Stimulated activated CD4-positive, alpha-beta T cell treated with anti-CD3 and anti-CD28 coated beads, TNF-alpha, amount 100 ng/mL, for 48 hours (primary cell): ENCODE data around the gene SORCS2.

Experiments used
- DNase-seq, 3 donors: peaks; one replicate each; pipeline ENCODE4 v3.0.0-alpha.2; 2020; ENCODE audit warnings: low read depth in 3 of 3

SORCS2 gene

GRCh38 chr4:7222521-7222920 is 30.2 kb downstream of the SORCS2 start:
- no peak for DNase-seq

DNA sequence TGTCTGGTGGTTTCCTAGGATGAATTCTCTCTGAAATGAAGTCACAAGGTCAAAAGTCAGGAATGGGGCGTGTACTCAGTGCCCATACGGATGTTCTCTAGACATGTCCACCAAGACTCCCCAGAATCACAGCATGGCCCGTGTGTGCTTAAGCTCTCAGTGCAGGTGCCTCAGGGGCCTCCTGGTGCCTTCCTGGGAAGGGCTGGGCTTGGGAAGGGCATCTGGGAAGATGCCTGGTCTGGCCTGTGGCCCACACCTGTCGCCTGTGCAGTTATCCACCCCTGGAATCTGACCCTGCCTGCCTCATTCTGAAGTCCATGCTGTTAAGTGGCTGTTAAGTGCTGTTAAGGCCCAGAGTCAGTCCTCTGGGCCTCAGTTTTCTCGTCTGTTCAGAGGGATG is 31.2 kb downstream of the SORCS2 start:
- no peak for DNase-seq

- DNase-seq, result no peak
Measured at GRCh38 chr4:7224001-7224400, 31.7 kb downstream of the SORCS2 start.

DNA sequence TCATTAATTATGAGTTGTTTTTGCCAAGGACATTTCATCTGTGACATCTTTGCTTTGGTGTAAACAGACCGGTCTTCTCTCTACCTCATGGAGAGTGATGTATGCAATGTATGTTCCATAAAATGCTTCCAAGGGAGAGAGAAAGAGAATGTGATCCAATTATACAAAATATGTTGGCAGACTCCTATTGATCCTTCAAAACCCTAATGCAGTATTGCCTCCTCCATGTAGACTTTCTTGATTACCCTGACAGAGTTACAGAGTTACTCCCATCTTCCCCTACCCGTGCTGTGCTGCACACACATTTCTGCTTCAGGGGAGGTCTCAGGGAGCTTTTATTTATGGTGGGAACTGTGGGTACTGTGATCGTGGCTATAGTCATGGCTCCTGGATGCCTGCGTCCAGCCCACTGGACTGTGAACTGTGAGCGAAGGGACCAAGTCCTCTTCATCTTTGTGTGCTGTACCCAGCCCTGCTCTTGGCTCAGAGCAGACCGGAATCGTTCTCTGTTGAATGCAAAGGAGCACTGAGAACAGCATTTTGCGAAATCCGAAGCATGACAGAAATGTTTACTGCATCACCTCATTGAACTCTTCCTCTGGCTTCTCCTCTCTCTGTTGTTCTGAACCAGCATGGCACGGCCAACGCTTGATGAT is 32.7 kb downstream of the SORCS2 start:
- no peak for DNase-seq

DNA sequence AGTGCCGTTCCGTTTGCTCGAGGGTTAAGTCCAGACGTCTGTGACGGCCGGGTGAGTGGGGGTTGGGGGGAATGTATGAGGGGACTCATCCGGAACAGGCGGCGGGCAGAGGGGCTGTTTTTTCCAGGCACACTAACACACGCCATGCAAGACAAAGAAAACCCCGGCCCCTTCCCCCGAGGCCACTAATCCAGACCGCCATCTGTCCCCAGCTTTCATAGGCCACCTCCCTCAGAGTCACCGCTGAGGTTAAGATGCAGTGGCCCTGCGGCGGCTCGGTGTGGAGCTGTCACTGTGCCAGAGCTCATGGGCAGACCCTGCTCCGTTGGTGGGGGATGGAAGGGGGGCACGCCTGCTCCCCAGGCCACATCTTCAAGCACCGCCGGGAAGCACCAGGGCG is 34.1 kb downstream of the SORCS2 start:
- DNase-seq, result no peak

GRCh38 chr4:7227008-7227407 is 34.7 kb downstream of the SORCS2 start:
- no peak for DNase-seq

- no peak for DNase-seq
Measured at GRCh38 chr4:7228734-7229133, 36.4 kb downstream of the SORCS2 start.

DNA sequence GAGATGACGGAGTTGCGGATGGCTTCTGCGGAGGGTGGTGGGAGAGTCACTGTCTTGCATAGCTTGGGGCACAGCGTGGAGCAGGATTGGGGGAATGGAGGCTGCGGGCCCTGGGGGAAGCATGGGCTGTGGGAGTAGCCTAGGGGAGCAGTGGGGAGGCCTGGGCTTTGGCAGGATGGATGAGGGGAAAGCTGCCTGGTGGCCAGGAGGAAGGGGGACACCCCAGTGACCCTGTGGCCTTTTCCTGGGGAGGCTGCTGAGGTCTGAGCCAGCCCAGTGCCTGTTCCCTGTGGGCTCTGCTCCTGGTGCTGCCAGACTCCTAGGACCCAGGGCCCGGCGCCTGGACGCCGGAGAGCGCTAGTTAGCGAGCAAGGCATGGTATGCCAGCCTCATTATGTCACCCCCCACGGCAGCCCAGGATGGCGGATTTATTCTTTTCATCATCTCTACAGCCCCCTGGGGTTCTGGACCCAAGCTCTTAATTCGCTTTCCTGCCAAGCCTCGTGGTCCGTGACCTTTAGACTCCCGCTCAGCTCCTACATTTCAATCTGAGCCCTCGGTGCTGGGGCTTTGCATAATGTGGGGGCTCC is 39.8 kb downstream of the SORCS2 start:
- DNase-seq, result no peak

- DNase-seq, result no peak
Measured at GRCh38 chr4:7233006-7233580, 40.8 kb downstream of the SORCS2 start.

- no peak for DNase-seq
Measured at GRCh38 chr4:7233601-7234000, 41.3 kb downstream of the SORCS2 start.

- DNase-seq, result no peak
Measured at GRCh38 chr4:7234355-7235029, 42.2 kb downstream of the SORCS2 start.

DNA sequence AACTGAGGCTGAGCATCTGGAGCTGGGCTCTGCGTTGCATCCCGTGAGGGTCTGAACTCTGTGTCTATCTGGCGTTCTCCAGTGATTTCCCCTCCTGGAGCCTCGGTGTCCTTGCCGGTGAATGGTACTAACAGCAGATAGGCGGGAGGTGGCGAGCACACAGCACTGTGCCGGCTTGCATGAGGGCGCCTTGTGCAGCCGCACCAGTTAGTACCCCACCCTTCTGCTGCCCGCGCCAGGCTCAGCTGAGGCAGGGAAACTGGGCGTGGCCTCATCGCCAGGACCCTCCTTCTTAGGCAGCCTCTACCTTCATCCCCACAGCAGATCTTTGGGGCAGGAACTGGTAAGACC is 42.7 kb downstream of the SORCS2 start:
- no peak for DNase-seq

- no peak for DNase-seq
Measured at GRCh38 chr4:7236847-7237246, 44.5 kb downstream of the SORCS2 start.

DNA sequence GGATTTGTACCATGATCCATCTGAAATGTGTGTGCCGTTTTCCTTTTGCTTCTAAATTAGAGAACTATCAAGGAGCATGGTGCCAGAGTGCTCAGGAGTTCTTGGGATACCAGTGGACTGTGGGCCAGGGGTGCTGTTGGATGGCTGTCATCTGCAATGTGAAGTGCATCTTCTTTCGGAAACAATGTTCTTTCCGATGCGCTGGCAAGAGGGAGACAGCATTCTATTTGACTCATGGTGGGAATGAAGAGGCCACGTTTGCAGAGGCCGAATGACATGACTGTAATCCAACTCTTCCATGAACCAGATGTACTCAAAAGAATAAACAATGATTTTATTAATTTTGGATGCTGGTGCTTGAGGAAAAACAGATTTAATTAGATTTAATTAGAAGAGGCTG is 45.5 kb downstream of the SORCS2 start:
- DNase-seq, result no peak

DNA sequence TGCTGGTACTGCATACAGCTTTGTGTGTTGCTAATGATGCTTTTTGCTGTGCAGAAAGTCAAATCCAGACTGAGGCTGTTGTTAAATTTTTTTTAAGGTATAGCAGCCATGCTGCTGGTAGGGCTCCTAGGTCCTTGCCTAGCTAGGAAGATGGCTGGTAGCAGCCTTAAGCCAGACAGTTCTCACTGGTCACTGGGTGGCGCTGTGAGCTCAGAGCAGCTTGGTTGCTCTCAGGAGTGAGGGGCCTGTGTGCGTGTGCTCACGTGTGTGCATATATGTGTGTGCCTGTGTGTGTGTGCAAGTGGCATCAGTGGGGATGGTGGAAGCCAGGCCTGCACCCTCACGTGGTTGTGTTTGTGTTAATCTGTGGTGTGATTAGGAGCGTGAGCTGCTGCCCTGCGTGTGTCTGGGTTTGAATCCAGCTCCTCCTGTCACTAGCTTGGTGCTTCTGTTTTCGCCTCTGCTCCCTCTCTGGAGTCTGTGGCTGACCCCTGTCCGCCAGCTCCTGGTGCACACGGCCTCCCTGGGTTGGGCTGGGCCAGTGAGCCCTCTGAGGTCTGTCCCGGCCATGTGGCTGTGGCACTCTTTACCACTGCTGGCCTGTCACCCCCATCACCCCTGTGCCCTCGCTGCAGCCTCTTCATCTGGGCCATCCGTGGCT is 46.1 kb downstream of the SORCS2 start:
- DNase-seq, result no peak

DNA sequence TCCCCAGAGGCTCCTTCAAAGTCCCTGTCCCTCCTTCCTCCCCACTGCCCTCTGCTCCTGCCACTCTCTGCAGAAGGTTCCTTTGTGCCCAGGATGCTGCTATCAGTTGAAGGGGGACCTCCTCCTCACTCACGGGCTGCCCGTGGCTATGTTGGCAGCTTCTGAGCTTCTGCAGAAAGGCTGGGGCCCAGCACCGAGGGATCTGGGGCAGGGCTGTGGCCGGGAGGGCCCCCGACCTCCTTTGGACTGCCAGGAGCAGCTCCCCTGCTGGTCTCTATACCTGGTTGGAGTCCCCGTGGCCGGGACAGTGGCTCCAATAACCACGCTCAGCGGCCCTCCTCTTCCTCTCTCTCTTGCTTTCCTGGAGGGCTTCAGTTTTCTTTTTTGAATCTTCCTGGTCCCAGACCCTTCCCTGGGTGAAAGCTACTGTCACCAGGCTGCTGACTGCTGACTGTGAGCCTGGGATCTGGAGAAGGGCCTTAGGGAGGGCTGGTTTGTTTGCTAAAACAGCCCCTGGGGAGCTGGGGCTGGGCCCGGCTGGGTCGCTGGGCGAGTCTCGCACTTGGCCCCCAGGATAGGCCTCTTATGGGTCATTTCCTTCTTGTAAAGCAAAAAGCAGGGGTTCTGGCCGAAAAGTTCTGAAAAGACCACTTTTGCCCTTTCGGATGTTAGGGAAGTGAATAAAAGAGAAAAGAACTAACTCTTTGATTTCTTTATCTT is 46.9 kb downstream of the SORCS2 start:
- no peak for DNase-seq

DNA sequence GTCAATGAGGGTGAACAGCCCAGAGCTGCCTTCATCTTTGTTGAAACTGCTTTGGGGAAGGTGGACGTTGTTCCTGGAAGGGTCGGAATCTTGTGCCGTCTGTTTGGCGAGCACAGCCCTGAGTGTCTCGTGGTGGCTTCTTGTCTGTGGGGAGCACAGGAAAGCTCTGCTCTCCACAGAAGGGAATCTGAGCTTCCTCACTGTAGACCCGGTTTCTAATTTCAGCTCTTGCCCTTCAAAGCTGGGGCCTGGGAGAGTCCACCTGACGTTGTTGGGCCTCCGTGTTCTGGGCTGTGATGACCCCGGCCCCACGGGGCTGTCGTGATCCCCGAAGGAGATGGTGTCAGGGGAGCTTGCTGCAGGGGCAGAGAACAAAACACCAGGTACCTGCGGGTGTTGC is 47.5 kb downstream of the SORCS2 start:
- DNase-seq, result no peak

DNA sequence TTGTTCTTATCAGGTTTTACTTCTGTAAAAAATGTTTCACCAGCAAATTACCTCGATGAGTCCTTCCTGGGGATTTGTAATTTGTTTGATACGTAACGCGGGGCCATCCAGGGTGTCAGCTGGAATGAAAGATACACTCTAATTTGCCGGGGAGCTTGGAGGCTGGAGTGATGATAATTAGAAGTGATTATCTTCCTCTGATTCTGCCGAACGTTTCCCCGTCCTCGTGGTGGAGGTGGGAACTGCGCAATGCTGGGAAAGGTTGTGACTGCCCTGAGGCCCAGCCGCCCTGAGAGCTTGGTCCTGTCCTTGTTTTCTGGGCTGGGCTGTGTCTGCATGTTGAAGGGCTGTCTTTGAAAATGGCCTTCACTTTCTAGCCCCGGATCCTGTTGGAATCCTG is 48.0 kb downstream of the SORCS2 start:
- no peak for DNase-seq

DNA sequence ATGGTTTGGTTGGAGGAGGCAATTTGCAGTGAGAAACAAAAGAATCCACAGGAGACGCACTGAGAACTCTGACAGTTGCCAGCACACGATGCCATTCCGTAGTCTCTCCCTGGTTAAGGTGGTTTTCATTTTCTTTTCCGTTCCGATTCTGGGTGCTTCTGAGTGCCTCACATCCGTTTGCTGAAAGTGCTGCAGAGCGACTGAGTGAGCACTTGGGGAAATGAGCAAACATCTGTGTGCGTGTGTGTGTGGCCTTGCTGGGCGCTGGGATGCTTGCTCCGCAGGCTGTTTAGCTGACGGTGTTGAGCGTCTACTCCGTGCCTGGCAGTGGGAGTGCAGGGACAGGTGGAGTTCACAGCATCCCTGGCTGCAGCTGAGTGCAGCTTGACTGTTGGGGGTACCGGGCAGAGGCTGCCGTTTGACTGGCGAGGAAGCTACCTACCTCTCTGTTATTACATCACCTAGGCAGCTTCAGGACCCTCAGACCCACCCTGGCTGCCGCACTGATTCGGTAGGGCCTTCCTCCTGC is 49.3 kb downstream of the SORCS2 start:
- no peak for DNase-seq

- no peak for DNase-seq
Measured at GRCh38 chr4:7242766-7243165, 50.4 kb downstream of the SORCS2 start.

GRCh38 chr4:7243609-7244330 is 51.4 kb downstream of the SORCS2 start:
- DNase-seq, result no peak
